DMS79 (cell line): Measurements from ENCODE around the gene NSMF.

ENCODE experiments used
- DNase-seq: peaks from one replicate; lab custom pipeline; 2025; lab: John Stamatoyannopoulos, UW

NSMF gene

GRCh38 chr9:137459152-137459600, at the start of gene NSMF:
TSS of gene NSMF (minus strand) at chr9:137459334. CDS start at chr9:137459102, 232 bp downstream.
- peak; percentile 34 for DNase-seq

- DNase-seq, result no peak
Observed at GRCh38 chr9:137506702-137507171, 47.6 kb upstream of the NSMF start.

GRCh38 chr9:137506274-137506673, 47.1 kb upstream of the NSMF start:
- DNase-seq, result no peak

- DNase-seq, result no peak
Observed at GRCh38 chr9:137505421-137506140, 46.4 kb upstream of the NSMF start.

GRCh38 chr9:137504432-137504777, 45.3 kb upstream of the NSMF start:
- DNase-seq, result no peak

GRCh38 chr9:137502008-137502911, 43.1 kb upstream of the NSMF start:
- no peak for DNase-seq

GRCh38 chr9:137501457-137501856, 42.3 kb upstream of the NSMF start:
- DNase-seq, result no peak

GRCh38 chr9:137500666-137501397, 41.7 kb upstream of the NSMF start:
- DNase-seq, result no peak

- no peak for DNase-seq
Observed at GRCh38 chr9:137499858-137500661, 40.9 kb upstream of the NSMF start.

GRCh38 chr9:137499416-137499815, 40.3 kb upstream of the NSMF start:
- no peak for DNase-seq

GRCh38 chr9:137498720-137499150, 39.6 kb upstream of the NSMF start:
- no peak for DNase-seq

- no peak for DNase-seq
Observed at GRCh38 chr9:137497921-137498719, 39.0 kb upstream of the NSMF start.

GRCh38 chr9:137496601-137497375, 37.7 kb upstream of the NSMF start:
- DNase-seq, result no peak

- DNase-seq, result no peak
Observed at GRCh38 chr9:137494550-137495351, 35.6 kb upstream of the NSMF start.

- no peak for DNase-seq
Observed at GRCh38 chr9:137494104-137494544, 35.0 kb upstream of the NSMF start.

GRCh38 chr9:137493364-137494103, 34.4 kb upstream of the NSMF start:
- no peak for DNase-seq

GRCh38 chr9:137492464-137493363, 33.6 kb upstream of the NSMF start:
- no peak for DNase-seq
